Measurements from ENCODE around the gene SLC7A6.

- TF ChIP-seq POLR2A (IDR thresholded peaks at IDR 0.05; ENCODE audit: low read depth, low read length) (no peak), ATF2 (IDR thresholded peaks at IDR 0.05; ENCODE audit: low read length) (no peak), ZBED1 (IDR thresholded peaks at IDR 0.05; ENCODE audit: borderline replicate concordance) (no peak), NR2C2 (IDR thresholded peaks at IDR 0.05; ENCODE audit: borderline replicate concordance, control insufficient read depth, insufficient read length, low read depth) (no peak), CTCF (IDR thresholded peaks at IDR 0.05 in 2 of 3, conservative IDR thresholded peaks at IDR 0.05 in 1 of 3; ENCODE audit: control insufficient read depth in 2 of 3, extremely low read depth in 1 of 3, insufficient read depth in 1 of 3, low read depth in 3 of 3, low read length in 3 of 3) (no peak), PRDM15 (CRISPR knock-in tag; IDR thresholded peaks at IDR 0.05) (no peak)
These were observed 49.6 kb upstream of the SLC7A6 start for GRCh38 chr16:68214726-68215125.

All from GM12878 (cell line).